OCI-M1 (cell line): Measurements from ENCODE around the gene ARMCX6.
"Not testable (repeated sequence)": the region's sequence is repeated elsewhere in the genome, so short reads cannot be mapped to it uniquely, and the experiment has no call there.

Experiments used
- DNase-seq: peaks from one replicate; lab custom pipeline; 2025; lab: John Stamatoyannopoulos, UW

The ARMCX6 gene

GRCh38 chrX:101617211-101618191, at the start of gene ARMCX6:
TSS of gene ARMCX6 (minus strand) at chrX:101618000. CDS start at chrX:101616620, 1,380 bp downstream.
- peak; percentile 86 for DNase-seq

- no peak for DNase-seq
Measured at GRCh38 chrX:101659601-101660063, 41.8 kb upstream of the ARMCX6 start, which contains the start of gene ARMCX2. TSS of gene ARMCX2 (minus strand) at chrX:101659850. CDS start at chrX:101657588, 2,262 bp downstream.

DNA sequence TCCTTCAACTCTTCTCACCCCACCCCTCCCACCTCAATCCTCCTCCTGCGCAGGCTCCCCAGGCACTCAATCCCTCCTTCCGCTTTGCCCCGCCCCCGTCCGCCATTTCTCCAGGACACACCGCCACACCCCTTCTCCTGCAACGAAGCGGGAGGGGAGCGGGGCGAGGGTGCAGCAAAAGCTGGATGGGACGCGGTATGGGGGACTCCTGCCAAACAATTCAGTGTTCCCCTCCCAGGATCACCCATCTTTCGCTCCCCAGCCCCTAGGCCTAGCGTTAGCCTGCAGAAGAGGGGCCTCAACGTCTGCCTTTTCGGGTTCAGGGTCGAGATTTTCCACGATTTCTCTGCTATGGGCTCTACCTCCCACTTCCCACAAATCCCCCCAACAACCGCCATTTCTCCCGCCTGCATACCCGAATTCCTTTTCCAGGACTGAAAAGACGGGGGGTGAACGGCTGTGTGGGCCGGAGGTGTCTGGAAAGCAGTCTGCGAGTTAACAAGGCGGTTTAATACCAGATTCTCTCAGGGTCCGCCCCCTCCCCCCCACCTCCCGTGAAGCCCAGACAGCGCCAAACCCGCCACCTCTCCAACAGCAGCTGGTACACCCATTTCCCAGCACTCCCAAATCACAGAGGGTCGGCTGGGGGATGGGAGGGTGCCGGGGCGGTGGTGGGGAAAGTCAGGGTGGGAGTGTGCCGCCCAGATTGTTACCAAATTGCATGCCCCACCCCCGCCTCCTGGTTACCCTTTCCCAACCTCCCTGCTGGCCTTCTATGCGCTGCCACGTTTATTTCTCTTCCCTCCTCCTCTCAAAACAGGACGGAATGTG, 41.1 kb upstream of the ARMCX6 start:
- DNase-seq = no peak

- DNase-seq = no peak
Measured at GRCh38 chrX:101657495-101657894, 39.7 kb upstream of the ARMCX6 start.

DNA sequence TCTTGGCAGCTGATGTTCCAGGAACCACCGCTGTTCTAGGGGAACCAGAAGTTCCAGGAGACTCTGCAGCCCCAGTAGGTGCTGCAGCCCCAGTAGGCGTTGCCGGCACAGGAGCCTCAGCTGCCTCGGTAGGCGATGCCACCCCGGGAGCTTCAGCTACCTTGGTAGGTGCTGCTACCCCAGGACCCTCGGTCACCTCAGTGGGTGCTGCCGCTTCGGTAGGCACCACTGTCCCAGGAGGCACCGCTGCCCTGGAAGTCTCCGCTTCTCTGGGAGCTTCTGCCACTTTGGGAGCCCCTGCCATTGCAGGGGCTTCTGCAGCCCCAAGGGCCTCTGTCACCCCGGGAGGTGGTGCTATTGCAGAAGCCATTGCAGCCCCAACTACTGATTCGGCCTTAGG, 39.0 kb upstream of the ARMCX6 start:
- no peak for DNase-seq

GRCh38 chrX:101655534-101655933, 37.7 kb upstream of the ARMCX6 start:
- DNase-seq = peak; percentile 72

DNA sequence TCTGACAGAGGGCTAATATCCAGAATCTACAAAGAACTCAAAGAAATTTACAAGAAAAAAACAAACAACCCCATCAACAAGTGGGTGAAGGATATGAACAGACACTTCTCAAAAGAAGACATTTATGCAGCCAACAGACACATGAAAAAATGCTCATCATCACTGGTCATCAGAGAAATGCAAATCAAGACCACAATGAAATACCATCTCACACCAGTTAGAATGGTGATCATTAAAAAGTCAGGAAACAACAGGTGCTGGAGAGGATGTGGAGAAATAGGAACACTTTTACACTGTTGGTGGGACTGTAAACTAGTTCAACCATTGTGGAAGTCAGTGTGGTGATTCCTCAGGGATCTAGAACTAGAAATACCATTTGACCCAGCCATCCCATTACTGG, 29.9 kb upstream of the ARMCX6 start:
- not testable (repeated sequence) for DNase-seq

GRCh38 chrX:101642093-101642492, 24.3 kb upstream of the ARMCX6 start:
- DNase-seq = peak; percentile 83

DNA sequence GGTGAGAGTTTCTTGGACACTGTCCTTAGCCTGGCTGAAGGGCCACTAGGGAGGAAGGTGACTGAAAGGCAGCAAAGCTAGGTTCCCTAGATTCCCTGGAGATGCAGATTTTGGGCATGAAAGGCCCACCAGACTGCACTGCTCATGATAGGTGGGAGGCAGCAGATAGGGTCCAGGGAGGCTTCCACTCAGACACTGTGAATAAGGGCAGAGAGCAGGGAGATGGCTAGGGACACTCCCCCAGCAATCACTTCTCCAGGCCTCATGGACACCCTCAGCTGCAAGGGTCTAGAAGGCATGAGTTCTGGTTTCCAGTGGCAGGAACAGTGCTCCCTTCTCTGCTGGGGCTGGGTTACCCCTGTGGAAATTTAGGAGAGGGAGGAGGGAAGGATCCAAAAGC, 21.8 kb upstream of the ARMCX6 start:
- no peak for DNase-seq

GRCh38 chrX:101619364-101619763, 1.6 kb upstream of the ARMCX6 start:
- peak; percentile 85 for DNase-seq

- no peak for DNase-seq
Measured at GRCh38 chrX:101605728-101606127, 12.1 kb downstream of the ARMCX6 start.

DNA sequence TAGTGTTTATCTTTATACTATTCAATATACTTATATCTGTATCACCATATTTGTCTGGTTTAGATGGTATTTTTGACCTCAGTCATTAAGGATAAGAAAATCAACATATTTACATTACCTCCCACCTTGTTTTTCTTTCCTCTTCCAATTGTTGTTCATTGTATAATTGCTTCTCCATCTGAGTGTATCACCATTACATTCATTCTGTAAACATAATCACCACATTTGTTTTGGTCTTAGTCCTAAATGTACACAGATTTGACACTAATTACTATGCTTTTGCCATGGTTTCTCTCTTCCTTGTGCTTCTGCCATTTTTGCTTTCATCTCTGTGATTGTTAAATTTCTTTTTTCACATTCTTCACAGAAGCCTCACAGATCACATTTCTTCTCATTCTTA, 12.7 kb downstream of the ARMCX6 start:
- DNase-seq = no peak

DNA sequence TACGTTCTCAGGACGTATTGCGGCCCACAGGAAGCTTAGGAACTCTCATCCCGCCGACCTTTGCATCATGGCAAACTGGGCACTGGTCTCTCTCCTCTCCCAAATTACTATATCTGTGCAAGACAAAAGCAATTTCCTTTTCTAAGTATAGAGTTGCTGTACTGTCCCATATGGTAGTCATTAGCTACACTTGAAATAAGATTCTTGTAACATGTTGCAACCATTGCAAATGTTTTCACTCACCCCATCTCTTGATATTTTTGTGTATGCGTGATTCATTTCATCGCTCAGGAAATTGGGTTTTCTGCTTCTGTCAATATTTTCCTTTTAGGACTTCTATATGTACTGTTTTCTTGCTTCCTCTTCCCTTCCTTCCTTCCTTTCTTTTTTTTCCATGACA, 15.7 kb downstream of the ARMCX6 start:
- no peak for DNase-seq

GRCh38 chrX:101599592-101599991, 18.2 kb downstream of the ARMCX6 start:
- not testable (repeated sequence) for DNase-seq

DNA sequence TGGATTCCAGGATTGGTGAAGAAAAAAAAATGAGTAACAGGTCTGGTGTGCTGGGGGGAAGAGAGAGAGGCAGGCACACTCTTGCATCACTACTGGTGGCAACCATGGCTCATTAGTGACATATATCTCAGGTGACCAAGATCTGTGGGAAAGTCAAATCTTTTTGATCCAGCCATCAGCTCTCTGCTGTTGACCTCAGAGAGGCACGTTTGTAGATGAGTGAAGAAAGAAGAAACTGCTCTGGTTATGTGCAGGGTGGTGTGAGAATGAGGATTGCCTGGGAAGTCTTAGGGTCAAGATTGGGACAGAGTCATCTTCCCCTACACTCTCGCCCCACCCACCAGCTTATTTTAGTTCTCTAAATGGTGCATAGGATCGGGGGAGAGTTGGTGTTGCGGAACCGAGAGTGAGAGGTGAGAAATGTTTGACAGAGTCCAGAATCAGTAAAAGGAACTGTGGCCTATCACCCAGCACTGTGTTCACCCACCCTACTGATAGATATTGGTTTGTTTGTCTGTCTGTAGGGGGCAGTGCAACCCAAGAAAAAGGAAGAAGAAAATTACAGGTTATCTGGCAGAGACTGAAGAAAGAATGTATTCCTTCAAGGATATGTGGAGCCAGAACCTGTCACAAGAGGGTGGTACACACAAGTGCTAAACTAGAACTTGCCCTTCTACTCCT, 21.9 kb downstream of the ARMCX6 start:
- DNase-seq = peak; percentile 77
